Measurements from ENCODE around the gene PREPL.

Gene PREPL

GRCh38 chr2:44291281-44292248 is 69.7 kb downstream of the PREPL start:
- no peak for DNase-seq

GRCh38 chr2:44290261-44290660 is 71.0 kb downstream of the PREPL start:
- DNase-seq: no peak

- no peak for DNase-seq
Observed at GRCh38 chr2:44286884-44287638, 74.2 kb downstream of the PREPL start.

GRCh38 chr2:44286119-44286883 is 75.0 kb downstream of the PREPL start:
- no peak for DNase-seq

- DNase-seq: no peak
Observed at GRCh38 chr2:44285174-44285573, 76.1 kb downstream of the PREPL start.

- DNase-seq: no peak
Observed at GRCh38 chr2:44283116-44283666, 78.1 kb downstream of the PREPL start.

GRCh38 chr2:44280869-44281268 is 80.4 kb downstream of the PREPL start:
- no peak for DNase-seq

- DNase-seq: no peak
Observed at GRCh38 chr2:44277541-44277940, 83.8 kb downstream of the PREPL start.

GRCh38 chr2:44275927-44276303 is 85.4 kb downstream of the PREPL start:
- no peak for DNase-seq

GRCh38 chr2:44273596-44273995 is 87.7 kb downstream of the PREPL start:
- no peak for DNase-seq

GRCh38 chr2:44273076-44273475 is 88.2 kb downstream of the PREPL start:
- DNase-seq: no peak

- DNase-seq: no peak
Observed at GRCh38 chr2:44271296-44271695, 90.0 kb downstream of the PREPL start.

GRCh38 chr2:44269831-44270230 is 91.5 kb downstream of the PREPL start:
- DNase-seq: no peak

- no peak for DNase-seq
Observed at GRCh38 chr2:44267796-44268648, 93.3 kb downstream of the PREPL start.
